ENCODE data around the gene MESD. TPM values are rescaled to one million over a fixed set of nuclear protein-coding genes. Genes with fewer than 3 reads are reported as not detected.

The MESD gene
- total and polyA plus RNA-seq, 9 of the 15 experiments (the other 6 are each of a cell fraction or from before 2014, with no cell fraction given), result 11.3 to 39.7 (median 22.8) TPM

DNA sequence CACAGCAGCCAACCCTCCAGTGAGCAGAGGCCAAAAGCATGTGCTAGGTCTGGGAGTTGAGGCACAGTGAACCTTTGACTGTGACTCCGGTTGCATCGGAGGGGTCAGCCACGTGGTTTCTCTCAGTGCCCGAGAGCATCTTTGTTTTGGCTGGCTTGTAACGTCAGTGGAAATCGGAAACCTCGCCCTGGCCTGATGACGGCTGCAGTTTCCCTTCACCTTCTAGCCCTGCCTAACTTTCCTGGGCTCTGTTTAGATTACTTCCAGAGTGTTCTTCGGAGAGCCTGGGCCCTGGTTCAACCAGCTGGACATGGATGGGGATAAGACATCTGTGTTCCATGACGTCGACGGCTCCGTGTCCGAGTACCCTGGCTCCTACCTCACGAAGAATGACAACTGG, 56.6 kb downstream of the MESD start (continued):
- TF ChIP-seq HDAC3 (IDR thresholded peaks at IDR 0.05; ENCODE audit: borderline replicate concordance, partially characterized antibody), result no peak

DNA sequence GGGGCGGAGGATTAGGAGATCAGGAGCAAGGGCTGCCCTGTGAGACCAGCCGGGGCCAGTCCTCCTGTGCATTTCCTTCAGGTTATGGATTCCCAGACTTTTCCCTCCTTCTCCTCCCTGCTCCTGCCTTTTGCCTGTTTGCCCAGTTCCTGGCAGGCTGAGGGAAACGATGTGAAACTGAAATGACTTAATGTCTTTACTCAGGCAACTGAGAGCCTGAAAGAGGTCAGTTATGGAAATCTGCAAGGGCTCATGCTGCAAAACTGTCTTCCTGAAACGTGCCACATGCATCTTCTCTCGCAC, 57.2 kb downstream of the MESD start:
- no peak overlapping the region for H3K4me3 ChIP-seq
- no peak for ATAC-seq
- 0 out of 2 replicates have a peak, but pooled peaks cover 11% of the 10 kb centered on the region for H4K20me1 ChIP-seq (replicated peaks; ENCODE audit: control insufficient read depth, insufficient read depth, low read length)
- intact Hi-C loops (cut with micrococcal nuclease) (no loop called here), in situ Hi-C loops (cut with MboI) (no loop called here)
- peaks cover 0 to 13% of the 10 kb centered on the region in 2 experiments; a peak in 2 of 5 replicates for H3K4me1 ChIP-seq (replicated peaks in 1 of 2; ENCODE audit: control insufficient read depth in 2 of 2, insufficient read depth in 2 of 2, low read length in 2 of 2)
- TF ChIP-seq, protein P1, sequence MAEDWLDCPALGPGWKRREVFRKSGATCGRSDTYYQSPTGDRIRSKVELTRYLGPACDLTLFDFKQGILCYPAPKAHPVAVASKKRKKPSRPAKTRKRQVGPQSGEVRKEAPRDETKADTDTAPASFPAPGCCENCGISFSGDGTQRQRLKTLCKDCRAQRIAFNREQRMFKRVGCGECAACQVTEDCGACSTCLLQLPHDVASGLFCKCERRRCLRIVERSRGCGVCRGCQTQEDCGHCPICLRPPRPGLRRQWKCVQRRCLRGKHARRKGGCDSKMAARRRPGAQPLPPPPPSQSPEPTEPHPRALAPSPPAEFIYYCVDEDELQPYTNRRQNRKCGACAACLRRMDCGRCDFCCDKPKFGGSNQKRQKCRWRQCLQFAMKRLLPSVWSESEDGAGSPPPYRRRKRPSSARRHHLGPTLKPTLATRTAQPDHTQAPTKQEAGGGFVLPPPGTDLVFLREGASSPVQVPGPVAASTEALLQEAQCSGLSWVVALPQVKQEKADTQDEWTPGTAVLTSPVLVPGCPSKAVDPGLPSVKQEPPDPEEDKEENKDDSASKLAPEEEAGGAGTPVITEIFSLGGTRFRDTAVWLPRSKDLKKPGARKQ (CRISPR knock-in tag; IDR thresholded peaks at IDR 0.05), result no peak
- TF ChIP-seq, protein P2, sequence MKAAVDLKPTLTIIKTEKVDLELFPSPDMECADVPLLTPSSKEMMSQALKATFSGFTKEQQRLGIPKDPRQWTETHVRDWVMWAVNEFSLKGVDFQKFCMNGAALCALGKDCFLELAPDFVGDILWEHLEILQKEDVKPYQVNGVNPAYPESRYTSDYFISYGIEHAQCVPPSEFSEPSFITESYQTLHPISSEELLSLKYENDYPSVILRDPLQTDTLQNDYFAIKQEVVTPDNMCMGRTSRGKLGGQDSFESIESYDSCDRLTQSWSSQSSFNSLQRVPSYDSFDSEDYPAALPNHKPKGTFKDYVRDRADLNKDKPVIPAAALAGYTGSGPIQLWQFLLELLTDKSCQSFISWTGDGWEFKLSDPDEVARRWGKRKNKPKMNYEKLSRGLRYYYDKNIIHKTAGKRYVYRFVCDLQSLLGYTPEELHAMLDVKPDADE (conservative IDR thresholded peaks at IDR 0.05; ENCODE audit: control insufficient read depth, low read depth, low read length), result no peak
- TF ChIP-seq ZNF232 (CRISPR knock-in tag; IDR thresholded peaks at IDR 0.05), result no peak
- no peak for TF ChIP-seq POLR2A (conservative IDR thresholded peaks at IDR 0.05)
- CTCF ChIA-PET (ENCODE audit: low intra/inter-chr PET ratio), result no interaction called here
- H3K27ac ChIP-seq (ENCODE audit: extremely low read depth, low read depth, low read length), result no peak overlapping the region
- H2AFZ ChIP-seq (ENCODE audit: low read depth, low read length), result no peak overlapping the region
- peaks cover 11 to 33% of the 10 kb centered on the region in 2 experiments; a peak in 4 of 5 replicates for H3K27me3 ChIP-seq (ENCODE audit: control insufficient read depth in 2 of 2, insufficient read depth in 2 of 2, low read length in 2 of 2)
- H3K79me2 ChIP-seq (ENCODE audit: control insufficient read depth, insufficient read depth, low read length), result no peaks in the 10 kb centered on the region
- no peak for FAIRE-seq
- no peaks in the 10 kb centered on the region for H3K9me3 ChIP-seq (replicated peaks; ENCODE audit: control insufficient read depth, insufficient read depth, low read depth, low read length)
- 14% methylated on average over 5 of the region's 5 CpGs for WGBS (ENCODE audit: insufficient coverage, low coverage, missing lambda C conversion rate)
- H3K9me1 ChIP-seq (ENCODE audit: control insufficient read depth, insufficient read depth, low read length), result no peaks in the 10 kb centered on the region
- H3K9ac ChIP-seq (ENCODE audit: insufficient read depth in 1 of 2, low read depth in 2 of 2, low read length in 2 of 2), result no peak overlapping the region
- BruUV-seq (replicated peaks), result no TSS peak
- POLR2A ChIA-PET, result no interaction called here
- DNase-seq (ENCODE audit: extremely low read depth in 1 of 4, low spot score in 3 of 4), result no peak
- no peak overlapping the region for H3K4me2 ChIP-seq (ENCODE audit: insufficient read depth, low read length)
- no peaks in the 10 kb centered on the region for H3K36me3 ChIP-seq (ENCODE audit: control insufficient read depth, insufficient read depth, low read length)
